OCI-LY3 (cell line): Measurements from ENCODE around the gene GRID2.

Experiments
- H2AFZ ChIP-seq: fragments of 200-600, 300-600 bp; shearing (Covaris generic); 2 replicates; pipeline ENCODE4 v1.6.0; 2014; ENCODE audit warnings: antibody characterized with exemption, low read depth, low read length
- H3K27ac ChIP-seq: fragments of 200-600, 300-600 bp; sonication (generic); 2 replicates; pipeline ENCODE4 v1.5.1; 2014; ENCODE audit warnings: mild to moderate bottlenecking, low read length, moderate library complexity, mixed read lengths
- H3K27me3 ChIP-seq: fragments of 200-600, 300-600 bp; sonication (generic); 2 replicates; pipeline ENCODE4 v1.6.1; 2014; ENCODE audit warnings: low read depth, low read length, mixed read lengths
- H3K36me3 ChIP-seq: fragments of 200-600, 300-600 bp; sonication (generic); replicated peaks from 2 replicates; pipeline ENCODE3; 2014; ENCODE audit warnings: low read depth, low read length, mixed read lengths
- H3K4me1 ChIP-seq: fragments of 300-600, 200-600 bp; sonication (generic); 2 replicates; pipeline ENCODE4 v1.6.1; 2014; ENCODE audit warnings: low read length, mixed read lengths
- H3K4me2 ChIP-seq: fragments of 200-600, 300-600 bp; sonication (generic); 2 replicates; pipeline ENCODE4 v1.6.1; 2014; ENCODE audit warnings: low read length, mixed read lengths
- H3K4me3 ChIP-seq: fragments of 300-600, 200-600 bp; sonication (generic); 2 replicates; pipeline ENCODE4 v1.5.1; 2014; ENCODE audit warnings: antibody characterized with exemption, mild to moderate bottlenecking, low read length, moderate library complexity
- H3K79me2 ChIP-seq: fragments of 300-600, 200-600 bp; shearing (Covaris generic); 2 replicates; pipeline ENCODE4 v1.6.1; 2014; ENCODE audit warnings: mild to moderate bottlenecking, low read length, mixed read lengths
- H3K9ac ChIP-seq: fragments of 300-600, 200-600 bp; shearing (Covaris generic); 2 replicates; pipeline ENCODE4 v1.6.0; 2014; ENCODE audit warnings: mild to moderate bottlenecking, low read length, moderate library complexity
- H3K9me3 ChIP-seq: fragments of 200-600, 300-600 bp; shearing (Covaris generic); 2 replicates; pipeline ENCODE4 v1.6.1; 2014; ENCODE audit warnings: low read length, mixed read lengths; ENCODE audit not compliant: insufficient read depth
- H4K20me1 ChIP-seq: fragments of 200-600, 300-600 bp; sonication (generic); 2 replicates; pipeline ENCODE4 v1.6.1; 2016; ENCODE audit warnings: low read length, mixed read lengths; ENCODE audit not compliant: insufficient read depth
- EZH2phosphoT487 ChIP-seq: fragments of 200-600 bp; shearing (Covaris generic); IDR thresholded peaks from 2 replicates; pipeline ENCODE4 v1.6.1; 2018; ENCODE audit warnings: antibody characterized with exemption, mixed run types, low read depth
- TF ChIP-seq, protein P1 (sequence below): fragments of 200-600, 300-600 bp; sonication (generic); IDR thresholded peaks from 2 replicates; pipeline ENCODE4 v1.5.1; 2014; ENCODE audit warnings: antibody characterized with exemption, low read length, low read depth

Gene GRID2

DNA sequence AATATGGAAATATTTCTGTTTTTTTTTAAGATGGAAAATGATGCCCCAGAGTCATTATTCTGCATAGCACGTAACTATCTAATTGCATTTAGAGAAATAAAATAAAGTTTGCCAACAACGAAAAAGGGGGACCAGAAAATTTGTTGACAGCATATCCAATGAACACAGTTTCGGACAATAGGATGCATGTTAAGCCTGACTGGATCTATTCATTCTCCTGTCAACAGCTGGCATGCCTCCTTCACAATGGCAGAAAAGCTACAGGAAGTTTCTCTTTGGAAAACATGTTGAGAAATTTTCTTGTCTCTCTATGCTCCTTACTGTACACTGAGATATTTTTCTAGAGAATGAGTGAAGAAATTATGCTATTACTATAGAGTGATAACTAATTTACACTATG lies 262.5 kb downstream of the GRID2 start:
- Histone ChIP-seq H3K4me2 (no peak overlapping the region), H2AFZ (peak overlapping the region; percentile 23; the same call in 1 of the 2 replicates), H3K9me3 (no peaks in the 10 kb centered on the region), H3K27ac (no peak overlapping the region), H3K4me1 (no peaks in the 10 kb centered on the region), H3K79me2 (no peaks in the 10 kb centered on the region), H3K36me3 (no peaks in the 10 kb centered on the region), H4K20me1 (no peaks in the 10 kb centered on the region), H3K9ac (no peak overlapping the region), H3K27me3 (no peaks in the 10 kb centered on the region), H3K4me3 (no peak overlapping the region)
- TF ChIP-seq, protein P1, sequence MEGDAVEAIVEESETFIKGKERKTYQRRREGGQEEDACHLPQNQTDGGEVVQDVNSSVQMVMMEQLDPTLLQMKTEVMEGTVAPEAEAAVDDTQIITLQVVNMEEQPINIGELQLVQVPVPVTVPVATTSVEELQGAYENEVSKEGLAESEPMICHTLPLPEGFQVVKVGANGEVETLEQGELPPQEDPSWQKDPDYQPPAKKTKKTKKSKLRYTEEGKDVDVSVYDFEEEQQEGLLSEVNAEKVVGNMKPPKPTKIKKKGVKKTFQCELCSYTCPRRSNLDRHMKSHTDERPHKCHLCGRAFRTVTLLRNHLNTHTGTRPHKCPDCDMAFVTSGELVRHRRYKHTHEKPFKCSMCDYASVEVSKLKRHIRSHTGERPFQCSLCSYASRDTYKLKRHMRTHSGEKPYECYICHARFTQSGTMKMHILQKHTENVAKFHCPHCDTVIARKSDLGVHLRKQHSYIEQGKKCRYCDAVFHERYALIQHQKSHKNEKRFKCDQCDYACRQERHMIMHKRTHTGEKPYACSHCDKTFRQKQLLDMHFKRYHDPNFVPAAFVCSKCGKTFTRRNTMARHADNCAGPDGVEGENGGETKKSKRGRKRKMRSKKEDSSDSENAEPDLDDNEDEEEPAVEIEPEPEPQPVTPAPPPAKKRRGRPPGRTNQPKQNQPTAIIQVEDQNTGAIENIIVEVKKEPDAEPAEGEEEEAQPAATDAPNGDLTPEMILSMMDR = no peak
- TF ChIP-seq EZH2phosphoT487 = no peak

DNA sequence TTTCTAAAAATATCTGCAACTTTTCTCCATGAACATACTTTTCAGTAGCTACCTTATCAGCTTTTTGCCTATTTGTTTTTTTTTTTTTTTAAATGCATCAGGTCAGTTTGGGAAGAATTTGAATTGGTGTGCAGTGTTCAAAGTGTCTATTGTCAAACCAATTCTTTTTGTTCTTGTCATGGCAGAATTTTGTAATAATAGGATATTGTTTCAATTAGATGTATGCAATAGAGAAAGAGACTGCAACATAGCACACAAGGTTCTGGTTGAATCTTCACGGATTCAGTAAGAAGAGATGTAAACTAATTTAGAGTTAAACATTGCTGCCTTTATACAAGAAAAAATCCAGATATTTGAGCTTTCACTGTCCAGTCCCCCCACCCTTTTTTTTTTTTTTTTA lies 277.1 kb downstream of the GRID2 start:
- no peaks in the 10 kb centered on the region for H3K79me2 ChIP-seq
- H3K9me3 ChIP-seq = no peaks in the 10 kb centered on the region
- H3K9ac ChIP-seq = no peak overlapping the region
- H3K27ac ChIP-seq = no peak overlapping the region
- H3K27me3 ChIP-seq = no peaks in the 10 kb centered on the region
- no peak overlapping the region for H2AFZ ChIP-seq
- no peaks in the 10 kb centered on the region for H3K4me1 ChIP-seq
- no peak overlapping the region for H3K4me2 ChIP-seq
- no peaks in the 10 kb centered on the region for H4K20me1 ChIP-seq
- no peak overlapping the region for H3K4me3 ChIP-seq
- TF ChIP-seq, protein P1 = no peak
- no peak for TF ChIP-seq EZH2phosphoT487
- no peaks in the 10 kb centered on the region for H3K36me3 ChIP-seq

DNA sequence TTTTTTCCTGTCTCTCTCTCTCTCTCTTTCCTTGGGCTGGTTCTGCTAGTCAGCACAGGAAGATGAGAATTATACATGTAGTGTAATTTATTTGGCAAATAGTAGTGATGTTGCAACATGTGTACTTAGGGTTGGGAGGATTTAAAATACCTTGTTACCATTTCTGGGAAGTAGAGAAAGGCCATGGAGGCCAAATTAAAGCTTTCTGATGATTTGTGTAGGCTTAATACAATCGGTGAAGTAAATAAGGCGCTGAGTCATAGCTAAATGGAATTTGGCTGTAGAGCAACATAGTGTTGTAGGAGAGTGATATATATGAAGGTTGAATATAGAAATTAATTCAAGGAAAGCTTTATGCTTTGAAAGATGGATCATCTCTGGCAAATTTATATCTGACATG lies 295.3 kb downstream of the GRID2 start:
- Histone ChIP-seq H3K9ac (no peak overlapping the region), H2AFZ (no peak overlapping the region), H3K27me3 (no peaks in the 10 kb centered on the region), H3K9me3 (no peaks in the 10 kb centered on the region), H3K36me3 (no peaks in the 10 kb centered on the region), H4K20me1 (no peaks in the 10 kb centered on the region), H3K4me3 (no peak overlapping the region), H3K4me1 (no peaks in the 10 kb centered on the region), H3K27ac (no peak overlapping the region), H3K79me2 (no peaks in the 10 kb centered on the region), H3K4me2 (no peak overlapping the region)
- no peak for TF ChIP-seq EZH2phosphoT487
- TF ChIP-seq, protein P1 = no peak

DNA sequence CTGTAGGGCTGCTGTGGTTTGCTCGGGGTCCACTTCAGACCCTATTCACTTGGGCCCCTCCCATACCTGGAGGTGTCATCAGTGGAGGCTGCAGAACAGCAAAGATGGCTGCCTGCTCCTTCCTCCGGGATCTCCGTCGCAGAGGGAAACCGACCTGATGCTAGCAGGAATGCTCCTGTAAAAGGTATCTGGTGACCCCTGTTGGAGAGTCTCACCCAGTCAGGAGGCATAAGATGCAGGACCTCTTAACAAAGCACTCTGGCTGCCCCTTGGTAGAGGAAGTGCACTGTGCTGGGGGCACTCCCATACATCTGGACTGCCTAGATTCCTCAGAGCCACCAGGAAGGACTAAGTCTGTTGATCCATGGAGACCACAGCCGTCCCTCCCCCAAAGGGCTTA lies 296.9 kb downstream of the GRID2 start:
- no peaks in the 10 kb centered on the region for H3K27me3 ChIP-seq
- H3K9ac ChIP-seq = no peak overlapping the region
- H3K4me3 ChIP-seq = no peak overlapping the region
- no peak overlapping the region for H3K4me2 ChIP-seq
- H3K4me1 ChIP-seq = no peaks in the 10 kb centered on the region
- H3K9me3 ChIP-seq = no peaks in the 10 kb centered on the region
- no peak overlapping the region for H2AFZ ChIP-seq
- no peaks in the 10 kb centered on the region for H3K36me3 ChIP-seq
- no peaks in the 10 kb centered on the region for H3K79me2 ChIP-seq
- TF ChIP-seq, protein P1 = no peak
- no peak for TF ChIP-seq EZH2phosphoT487
- no peak overlapping the region for H3K27ac ChIP-seq
- H4K20me1 ChIP-seq = no peaks in the 10 kb centered on the region
